Stimulated activated CD4-positive, alpha-beta T cell treated with anti-CD3 and anti-CD28 coated beads, Interleukin-2, amount 100 ng/mL, for 24 hours (primary cell): ENCODE data around the gene EPGN.
A peak's percentile ranks its signal among the peaks of the same experiment; 100 is the strongest.
"Not testable (repeated sequence)": the region's sequence is repeated elsewhere in the genome, so short reads cannot be mapped to it uniquely, and the experiment has no call there.

Experiments used
- DNase-seq, 2 donors: peaks; one replicate each; pipeline ENCODE4 v3.0.0-alpha.2; 2020

Gene EPGN

GRCh38 chr4:74311696-74312313 lies 3.5 kb downstream of the EPGN start:
- no peak for DNase-seq

DNA sequence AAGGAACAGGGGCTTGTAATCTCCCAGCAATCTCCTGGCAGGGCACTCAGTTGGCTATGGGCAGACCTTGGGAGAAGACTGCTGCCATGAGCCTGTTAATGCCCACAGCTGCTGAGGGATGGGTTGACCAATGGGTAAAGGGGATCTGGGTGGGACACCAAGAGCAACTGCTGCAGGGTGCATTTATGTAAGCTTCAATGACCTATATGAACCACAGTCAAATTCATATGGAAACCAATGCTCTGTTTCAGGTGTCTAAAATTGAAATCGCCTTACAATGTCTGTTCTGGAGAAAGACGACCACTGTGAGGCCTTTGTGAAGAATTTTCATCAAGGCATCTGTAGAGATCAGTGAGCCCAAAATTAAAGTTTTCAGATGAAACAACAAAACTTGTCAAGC lies 6.1 kb downstream of the EPGN start:
- no peak for DNase-seq

DNA sequence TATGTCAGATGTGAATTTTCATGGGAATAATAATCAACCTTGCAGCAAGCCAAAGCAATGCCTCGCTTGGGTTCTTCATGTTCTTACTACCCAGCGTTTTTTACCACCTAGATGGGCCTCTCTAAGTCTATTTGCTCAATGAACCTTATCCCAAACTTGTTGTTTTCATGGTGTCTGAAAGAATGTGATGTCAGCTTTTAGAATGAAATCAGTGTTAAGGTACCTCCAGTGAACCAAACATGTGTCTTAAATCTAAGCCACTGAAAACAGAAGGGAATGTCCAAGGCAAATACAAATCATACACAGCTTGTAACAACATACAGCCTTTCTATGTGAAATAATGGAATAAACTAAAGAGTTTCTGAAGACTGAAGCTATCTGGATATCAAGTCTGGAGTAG lies 6.7 kb downstream of the EPGN start:
- DNase-seq: no peak

DNA sequence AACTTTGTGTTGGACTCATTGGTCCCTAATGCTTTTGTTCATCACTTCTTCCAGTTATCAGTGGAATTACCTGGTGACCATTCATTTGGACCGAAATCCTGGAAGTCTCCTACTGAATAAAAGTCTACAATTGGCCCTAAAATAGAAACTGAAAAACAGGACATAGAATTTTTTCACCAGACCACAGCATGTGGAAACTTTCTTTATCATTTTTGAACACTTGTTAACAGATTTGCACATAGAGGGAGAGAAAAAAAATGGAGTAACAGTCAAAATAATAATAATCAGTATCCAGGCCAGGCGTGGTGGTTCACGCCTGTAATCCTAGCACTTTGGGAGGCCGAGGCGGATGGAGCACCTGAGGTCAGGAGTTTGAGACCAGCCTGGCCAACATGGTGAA lies 7.1 kb downstream of the EPGN start:
- DNase-seq: no peak

- DNase-seq: no peak
These were observed 8.1 kb downstream of the EPGN start for GRCh38 chr4:74316397-74316796.

DNA sequence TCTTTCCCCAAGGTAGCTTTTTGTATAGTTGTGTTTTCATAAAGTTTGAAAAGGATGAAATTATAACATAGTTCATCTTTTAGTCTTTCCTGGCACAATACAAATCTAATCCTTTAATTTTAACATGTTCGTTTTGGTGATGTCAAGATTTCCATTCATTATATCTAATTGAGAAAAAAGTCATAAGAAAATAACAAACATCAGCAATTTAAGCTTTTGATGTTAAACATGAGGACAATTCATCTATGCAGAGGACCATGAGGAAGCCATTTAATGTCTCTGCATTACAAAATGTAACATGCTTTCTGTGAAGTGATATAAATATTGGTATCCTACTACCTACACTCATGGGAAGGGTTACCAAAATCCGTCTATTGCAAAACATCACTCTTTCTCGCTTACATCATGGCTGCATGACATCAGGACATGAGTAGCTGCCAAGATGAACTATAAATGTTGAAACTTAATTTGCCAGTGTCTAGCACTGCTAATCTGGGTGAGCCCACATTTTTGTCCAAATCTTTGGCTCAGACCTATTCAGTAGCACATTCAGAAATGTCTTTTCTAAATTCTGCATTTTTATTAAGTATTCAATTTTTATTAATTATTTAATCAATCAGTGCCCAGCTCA lies 9.5 kb downstream of the EPGN start:
- no peak for DNase-seq

- DNase-seq: no peak
These were observed 10.0 kb downstream of the EPGN start for GRCh38 chr4:74318276-74318675.

GRCh38 chr4:74319470-74319869 lies 11.2 kb downstream of the EPGN start:
- no peak for DNase-seq

GRCh38 chr4:74320559-74321118 lies 12.4 kb downstream of the EPGN start:
- peak; percentile 9 to 19 for DNase-seq

DNA sequence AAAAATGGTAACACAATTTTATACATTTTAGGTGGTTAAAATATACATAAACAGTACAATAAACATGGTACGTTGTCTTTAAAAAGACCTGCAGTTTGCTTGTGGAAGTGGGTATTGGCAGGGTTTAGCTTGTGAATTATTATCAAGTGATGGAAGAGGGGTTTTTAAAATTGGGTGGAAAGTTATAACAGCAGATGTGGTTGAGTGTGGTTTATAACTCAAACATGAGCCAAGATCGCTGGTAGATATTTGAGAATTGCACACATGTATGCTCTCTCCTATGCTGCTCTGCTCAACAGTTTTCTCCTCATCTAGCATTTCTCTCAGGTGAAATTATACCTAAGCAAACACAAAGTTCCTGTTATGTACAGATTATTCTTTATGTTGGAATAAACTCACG lies 14.0 kb downstream of the EPGN start:
- no peak for DNase-seq

GRCh38 chr4:74323663-74324062 lies 15.4 kb downstream of the EPGN start:
- DNase-seq: no peak

DNA sequence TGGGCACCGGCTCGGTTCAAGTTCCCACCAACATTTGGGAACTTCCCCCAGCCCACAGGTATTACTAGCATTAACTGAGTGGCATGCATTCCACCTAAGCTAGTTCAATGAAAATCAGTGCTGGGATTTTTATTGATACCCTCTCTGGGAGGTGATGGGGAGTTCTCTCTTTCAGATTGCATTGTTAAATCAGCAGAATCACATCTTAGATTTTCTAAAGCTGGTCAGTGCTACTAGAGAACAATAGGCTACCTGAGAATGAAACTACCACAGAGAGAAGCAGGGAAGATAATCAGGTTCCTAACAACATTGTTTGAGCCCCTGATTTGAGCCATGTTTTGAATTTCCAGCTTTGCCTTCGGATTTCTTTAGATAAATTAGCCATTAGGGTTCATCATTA lies 16.0 kb downstream of the EPGN start:
- no peak for DNase-seq

GRCh38 chr4:74325886-74326285 lies 17.6 kb downstream of the EPGN start:
- no peak for DNase-seq

- no peak for DNase-seq
These were observed 19.5 kb downstream of the EPGN start for GRCh38 chr4:74327762-74328161.

DNA sequence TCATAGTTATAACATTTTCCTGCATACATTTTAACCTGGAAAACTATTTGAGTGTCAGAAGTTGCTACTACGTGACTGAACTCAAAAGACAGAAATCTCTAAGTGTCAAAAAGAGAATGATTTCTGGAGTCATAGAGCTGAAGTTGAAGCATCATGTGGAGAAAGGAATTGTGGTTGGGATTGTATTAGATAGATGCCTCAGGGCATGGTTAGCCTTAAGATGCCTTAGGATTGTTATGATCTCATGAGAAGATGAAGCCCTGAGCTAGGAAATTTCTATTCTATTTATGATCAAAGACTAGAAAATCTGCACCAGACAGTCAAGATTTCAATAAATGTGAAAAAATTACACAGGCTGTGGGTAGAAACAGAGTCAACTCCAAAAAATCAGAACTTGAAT lies 20.2 kb downstream of the EPGN start:
- DNase-seq: no peak

- DNase-seq: no peak
These were observed 21.0 kb downstream of the EPGN start for GRCh38 chr4:74329307-74329706.

- DNase-seq: no peak
These were observed 22.1 kb downstream of the EPGN start for GRCh38 chr4:74330295-74330750.

- DNase-seq: no peak
These were observed 23.0 kb downstream of the EPGN start for GRCh38 chr4:74331252-74331651.

GRCh38 chr4:74331944-74332343 lies 23.7 kb downstream of the EPGN start:
- no peak for DNase-seq

DNA sequence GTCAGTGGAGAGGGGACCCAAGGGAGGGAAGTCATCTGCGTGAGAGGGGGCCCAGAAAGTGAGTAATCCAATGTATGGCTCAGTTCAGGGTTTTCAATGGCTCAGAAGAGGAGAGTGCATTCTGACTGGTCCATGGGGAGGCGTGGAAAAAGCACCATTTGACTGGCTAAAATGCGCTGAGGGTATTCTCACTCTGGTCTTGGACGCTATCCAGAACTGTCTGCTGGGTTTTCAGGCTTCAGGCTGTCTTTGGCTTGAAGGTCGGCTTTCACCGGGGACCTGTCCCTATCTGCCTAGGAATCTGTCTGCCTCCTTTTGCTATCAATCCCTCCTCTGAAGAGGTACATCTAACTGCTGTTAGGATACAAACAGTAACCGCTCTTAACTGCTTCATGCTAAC lies 26.4 kb downstream of the EPGN start:
- no peak for DNase-seq

GRCh38 chr4:74335341-74336021 lies 27.2 kb downstream of the EPGN start:
- no peak for DNase-seq

DNA sequence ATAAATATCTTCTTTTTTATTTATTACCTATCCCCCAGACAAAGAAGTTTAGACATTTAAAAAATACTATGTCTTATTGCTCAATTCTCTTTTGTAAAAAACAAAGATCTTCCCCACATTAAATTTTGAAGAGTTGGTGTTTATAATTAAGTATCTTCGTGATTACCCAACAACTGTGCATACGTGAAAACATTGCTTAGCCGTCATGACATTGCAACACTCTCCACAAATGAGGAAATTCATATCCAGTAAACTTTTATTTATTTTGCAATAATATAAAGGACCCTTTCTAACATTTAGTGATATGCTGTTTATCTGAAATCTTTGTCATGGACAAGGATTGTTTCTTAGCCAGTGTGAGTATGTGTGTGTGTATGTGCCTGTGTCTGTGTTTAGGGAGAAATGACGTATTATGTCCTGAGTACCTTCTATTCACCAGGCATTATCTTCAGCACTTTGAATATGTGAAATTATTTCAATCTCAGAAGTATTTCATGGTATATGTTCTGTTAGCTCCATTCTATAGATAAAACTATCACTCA lies 30.6 kb downstream of the EPGN start:
- no peak for DNase-seq

DNA sequence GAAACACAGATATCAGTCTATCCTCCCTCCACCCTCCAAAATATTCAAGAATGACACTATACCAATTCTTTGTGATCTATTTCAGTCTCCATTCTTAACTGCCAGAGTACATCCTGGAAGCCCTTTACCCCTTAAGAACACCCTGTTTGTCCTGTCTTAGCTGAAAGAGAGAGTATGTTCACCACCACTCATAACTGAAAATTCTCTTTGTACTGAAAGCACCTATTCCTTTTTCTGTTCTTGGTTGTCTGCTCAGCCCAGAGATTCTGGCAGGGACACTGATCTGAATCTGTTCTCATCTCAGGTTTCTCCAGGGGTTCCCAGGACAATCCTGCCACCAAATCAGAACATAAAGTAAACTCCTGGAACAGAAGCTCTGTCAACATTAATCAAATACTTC lies 31.2 kb downstream of the EPGN start:
- DNase-seq: no peak

- not testable (repeated sequence) for DNase-seq
These were observed 32.2 kb downstream of the EPGN start for GRCh38 chr4:74340421-74340820.
